Measurements from ENCODE around the gene FKBP14.
A peak's percentile ranks its signal among the peaks of the same experiment; 100 is the strongest.

FKBP14 gene

GRCh38 chr7:30026229-30027064, at the start of gene FKBP14:
FKBP14 (minus strand) TSS chr7:30026702; CDS start chr7:30026508, 194 bp downstream.
- peak; percentile 100 for DNase-seq

- DNase-seq = peak; percentile 57
Measured at GRCh38 chr7:30074422-30075030, 48.0 kb upstream of the FKBP14 start.

GRCh38 chr7:30072735-30073134, 46.2 kb upstream of the FKBP14 start:
- DNase-seq = no peak

- no peak for DNase-seq
Measured at GRCh38 chr7:30070052-30070451, 43.5 kb upstream of the FKBP14 start.

- DNase-seq = no peak
Measured at GRCh38 chr7:30069096-30069867, 42.8 kb upstream of the FKBP14 start.

GRCh38 chr7:30068117-30068516, 41.6 kb upstream of the FKBP14 start:
- peak; percentile 92 for DNase-seq

GRCh38 chr7:30066687-30067086, 40.2 kb upstream of the FKBP14 start:
- no peak for DNase-seq

GRCh38 chr7:30065746-30066145, 39.2 kb upstream of the FKBP14 start:
- no peak for DNase-seq

- DNase-seq = peak; percentile 67
Measured at GRCh38 chr7:30062587-30062986, 36.1 kb upstream of the FKBP14 start.

- peak; percentile 40 for DNase-seq
Measured at GRCh38 chr7:30061786-30062185, 35.3 kb upstream of the FKBP14 start.

- DNase-seq = peak; percentile 46
Measured at GRCh38 chr7:30057741-30058140, 31.2 kb upstream of the FKBP14 start.

- DNase-seq = no peak
Measured at GRCh38 chr7:30053068-30053467, 26.6 kb upstream of the FKBP14 start.

- no peak for DNase-seq
Measured at GRCh38 chr7:30049173-30049572, 22.7 kb upstream of the FKBP14 start.

- DNase-seq = no peak
Measured at GRCh38 chr7:30048582-30048981, 22.1 kb upstream of the FKBP14 start.

- DNase-seq = no peak
Measured at GRCh38 chr7:30047124-30047523, 20.6 kb upstream of the FKBP14 start.

GRCh38 chr7:30046127-30046770, 19.7 kb upstream of the FKBP14 start:
- DNase-seq = no peak

- no peak for DNase-seq
Measured at GRCh38 chr7:30041526-30042269, 15.2 kb upstream of the FKBP14 start.

- no peak for DNase-seq
Measured at GRCh38 chr7:30040938-30041337, 14.4 kb upstream of the FKBP14 start.

GRCh38 chr7:30038196-30038980, 11.9 kb upstream of the FKBP14 start:
- DNase-seq = peak; percentile 21

GRCh38 chr7:30036220-30036619, 9.7 kb upstream of the FKBP14 start:
- DNase-seq = no peak

GRCh38 chr7:30034501-30034900, 8.0 kb upstream of the FKBP14 start:
- DNase-seq = no peak

All from HCEC 1CT (cell line).